NCI-H510A (cell line): ENCODE results near the gene ZNF497.
"Not testable (repeated sequence)": the region's sequence is repeated elsewhere in the genome, so short reads cannot be mapped to it uniquely, and the experiment has no call there.

Experiments used
- DNase-seq: peaks from one replicate; lab custom pipeline; 2025; lab: John Stamatoyannopoulos, UW

Gene ZNF497

GRCh38 chr19:58348080-58348479 is 14.5 kb downstream of the ZNF497 start:
- not testable (repeated sequence) for DNase-seq

GRCh38 chr19:58346961-58347929 is 15.3 kb downstream of the ZNF497 start:
- peak; percentile 63 for DNase-seq

DNA sequence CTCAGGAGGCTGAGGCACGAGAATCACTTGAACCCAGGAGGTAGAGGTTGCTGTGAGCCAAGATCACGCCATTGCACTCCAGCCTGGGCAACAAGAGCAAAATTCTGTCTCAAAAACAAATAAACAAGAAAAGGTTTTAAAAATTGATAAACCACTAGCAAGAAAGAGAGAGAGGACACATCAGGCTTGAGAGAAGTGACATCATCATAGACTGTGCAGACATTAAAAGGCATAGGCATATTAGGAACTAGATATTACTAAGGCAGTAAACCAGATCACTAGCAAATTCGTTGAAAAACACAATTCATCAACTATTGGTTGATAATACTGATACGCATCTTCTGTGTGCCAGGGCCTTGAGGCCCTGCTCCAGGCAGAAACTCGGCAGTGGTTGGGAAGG is 17.0 kb downstream of the ZNF497 start:
- DNase-seq, result no peak

GRCh38 chr19:58338825-58339558 is 23.6 kb downstream of the ZNF497 start:
- no peak for DNase-seq

GRCh38 chr19:58338336-58338735 is 24.2 kb downstream of the ZNF497 start:
- no peak for DNase-seq

GRCh38 chr19:58336820-58337219 is 25.7 kb downstream of the ZNF497 start:
- no peak for DNase-seq

DNA sequence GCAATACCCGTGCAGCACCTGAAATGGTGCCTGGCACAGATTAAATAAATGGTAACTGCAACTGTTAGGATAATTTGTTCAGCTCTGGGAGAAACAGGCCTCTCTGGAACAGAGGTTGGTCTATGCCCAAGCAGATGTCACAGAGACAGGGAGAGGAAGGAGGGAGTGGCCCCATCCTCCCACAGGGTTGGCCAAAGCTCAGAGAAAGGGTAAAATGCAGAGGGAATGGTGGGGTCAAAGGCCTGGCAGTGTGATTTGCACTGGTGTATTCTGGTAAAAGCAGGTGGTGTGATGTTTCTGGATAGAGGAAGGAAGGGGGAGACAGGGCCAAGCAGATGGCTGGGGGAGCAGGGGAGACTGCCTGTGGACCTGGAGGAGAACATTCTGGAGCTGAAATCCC is 26.3 kb downstream of the ZNF497 start:
- DNase-seq, result no peak

- DNase-seq, result no peak
Measured at GRCh38 chr19:58335630-58336029, 26.9 kb downstream of the ZNF497 start.

DNA sequence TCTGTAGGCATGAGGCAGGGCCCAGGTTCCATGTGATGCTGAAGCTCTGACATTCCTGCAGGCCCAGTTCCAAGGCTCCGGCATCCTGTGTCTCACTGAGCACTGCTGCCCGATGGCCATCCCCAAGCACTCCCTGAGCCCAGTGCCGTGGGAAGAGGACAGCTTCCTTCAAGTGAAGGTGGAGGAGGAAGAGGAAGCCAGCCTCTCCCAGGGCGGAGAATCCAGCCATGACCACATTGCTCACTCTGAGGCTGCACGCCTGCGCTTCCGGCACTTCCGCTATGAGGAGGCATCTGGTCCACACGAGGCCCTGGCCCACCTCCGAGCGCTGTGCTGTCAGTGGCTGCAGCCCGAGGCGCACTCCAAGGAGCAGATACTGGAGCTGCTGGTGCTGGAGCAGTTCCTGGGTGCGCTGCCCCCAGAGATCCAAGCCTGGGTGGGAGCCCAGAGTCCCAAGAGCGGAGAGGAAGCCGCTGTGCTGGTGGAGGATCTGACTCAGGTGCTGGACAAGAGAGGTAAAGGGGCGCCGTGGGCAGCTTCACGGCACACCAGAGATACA is 27.8 kb downstream of the ZNF497 start:
- no peak for DNase-seq

GRCh38 chr19:58332697-58333096 is 29.9 kb downstream of the ZNF497 start:
- DNase-seq, result no peak

DNA sequence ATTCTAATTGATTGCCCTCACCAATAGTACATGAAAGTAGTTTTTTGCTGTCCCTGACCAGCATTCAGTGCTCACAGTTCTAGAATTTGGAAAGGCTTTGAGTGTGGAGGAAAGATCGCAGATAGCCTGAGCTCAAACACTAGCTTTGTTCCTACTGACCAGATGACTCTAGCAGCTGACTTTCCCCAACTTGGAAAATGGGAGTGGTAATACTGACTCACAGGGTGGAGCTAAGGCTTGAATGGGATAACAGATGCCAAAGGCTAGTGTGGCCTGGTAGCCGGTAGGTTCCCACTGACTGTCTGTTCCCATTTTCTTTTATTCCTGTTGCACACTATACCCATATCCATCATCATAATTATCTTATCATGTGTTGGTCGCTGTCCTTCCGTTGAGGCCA is 32.1 kb downstream of the ZNF497 start:
- DNase-seq, result no peak

DNA sequence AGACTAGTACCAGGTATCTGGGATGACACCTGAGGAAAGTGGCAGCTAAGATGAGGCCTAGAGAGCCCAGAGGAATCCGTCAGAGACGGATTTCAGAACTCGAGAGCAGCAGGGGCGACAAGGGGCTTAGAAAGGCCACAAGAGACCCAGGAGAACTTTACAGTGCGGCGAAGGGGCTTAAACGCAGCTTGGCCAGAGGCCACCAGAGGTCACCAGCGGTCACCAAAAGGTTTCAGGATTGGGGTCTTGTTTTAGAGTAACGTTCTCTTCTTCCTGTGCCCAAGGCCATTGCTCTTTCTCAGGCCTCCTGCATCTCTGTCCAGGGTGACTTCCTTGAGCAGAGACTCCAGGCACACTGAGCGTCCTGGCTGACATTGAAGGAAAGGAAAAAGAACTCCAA is 33.6 kb downstream of the ZNF497 start:
- DNase-seq, result no peak

- DNase-seq, result peak; percentile 90
Measured at GRCh38 chr19:58326914-58327726, 35.4 kb downstream of the ZNF497 start, which contains the start of gene ZSCAN22. Gene ZSCAN22, plus strand, starts transcription at chr19:58326994. Its CDS starts 7,809 bp downstream, at chr19:58334803.

GRCh38 chr19:58326501-58326913 is 36.0 kb downstream of the ZNF497 start:
- DNase-seq, result no peak

GRCh38 chr19:58325311-58326022 is 37.1 kb downstream of the ZNF497 start:
- no peak for DNase-seq

DNA sequence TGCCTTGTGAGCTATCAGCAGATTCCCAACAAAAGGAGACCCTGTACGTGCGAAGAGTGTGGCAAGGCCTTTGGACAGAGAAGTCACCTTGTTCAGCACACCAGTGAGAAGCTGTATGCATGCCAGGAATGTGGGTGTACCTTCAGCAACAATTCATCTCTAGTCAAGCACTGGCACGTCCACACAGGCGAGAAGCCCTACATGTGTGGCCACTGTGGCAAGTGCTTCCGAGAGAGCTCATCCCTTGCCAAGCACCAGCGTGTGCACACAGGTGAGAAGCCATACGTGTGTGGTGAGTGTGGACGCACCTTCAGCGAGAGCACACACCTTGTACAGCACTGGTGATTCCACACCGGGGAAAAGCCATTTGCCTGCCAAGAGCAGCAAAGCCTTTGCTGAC is 43.3 kb downstream of the ZNF497 start:
- DNase-seq, result no peak

GRCh38 chr19:58318297-58318696 is 44.3 kb downstream of the ZNF497 start:
- no peak for DNase-seq

GRCh38 chr19:58317476-58318072 is 45.0 kb downstream of the ZNF497 start:
- no peak for DNase-seq

GRCh38 chr19:58315580-58315979 is 47.0 kb downstream of the ZNF497 start:
- DNase-seq, result no peak

GRCh38 chr19:58311345-58311865 is 51.1 kb downstream of the ZNF497 start:
- DNase-seq, result no peak
